GM12878 (cell line): ENCODE results near the gene SLC25A43. TPM values are rescaled to one million over a fixed set of nuclear protein-coding genes. Genes with fewer than 3 reads are reported as not detected.
A peak's percentile ranks its signal among the peaks of the same experiment; 100 is the strongest.

ENCODE experiments used
- ATAC-seq: fragments of 200-7000 bp; cut with Tn5 transposase; 3 replicates; pipeline ENCODE4 v1.9.1; 2020; ENCODE audit warnings: mild to moderate bottlenecking, moderate library complexity
- BruUV-seq: library from RNA; stranded (reverse); fragments of 400-500 nt; replicated peaks from 2 replicates; lab custom pipeline; 2021; lab: Mats Ljungman, UMichigan
- CTCF ChIA-PET: fragments of 300-600 bp; sonication (Branson Sonifier 250); formaldehyde crosslinking; extraction: SDS; loops from one replicate; lab custom pipeline; 2021; ENCODE audit warnings: inconsistent platforms; lab: Yijun Ruan, JAX
- POLR2A ChIA-PET: fragments of 350-600 bp; formaldehyde crosslinking; extraction: SDS; loops from one replicate; lab custom pipeline; 2021; ENCODE audit warnings: inconsistent platforms; lab: Charles Lee
- RAD21 ChIA-PET: fragments of 300-600 bp; sonication (Branson Sonifier 250); formaldehyde crosslinking; loops from one replicate; lab custom pipeline; 2023; ENCODE audit warnings: antibody characterized with exemption; ENCODE audit not compliant: unreplicated experiment; lab: Charles Lee
- SMC1A ChIA-PET: fragments of 300-600 bp; sonication (Branson Sonifier 250); formaldehyde crosslinking; loops from one replicate; lab custom pipeline; 2023; ENCODE audit not compliant: unreplicated experiment, uncharacterized antibody; lab: Charles Lee
- DNase-seq: peaks from one replicate; pipeline ENCODE4 v3.0.0-alpha.2; 2011; ENCODE audit warnings: low read depth, low spot score
- FAIRE-seq: peaks from 3 replicates; lab custom pipeline; 2011; peaks lifted over from hg19 to GRCh38; lab: Jason Lieb, UNC
- H2AFZ ChIP-seq: 2 replicates; pipeline ENCODE4 v1.6.0; 2011; ENCODE audit warnings: low read depth, low read length, control low read depth; ENCODE audit not compliant: control insufficient read depth
- H3K27ac ChIP-seq: 2 replicates; pipeline ENCODE4 v1.5.1; 2011; ENCODE audit warnings: control low read depth; ENCODE audit not compliant: control insufficient read depth, insufficient read depth
- H3K27me3 ChIP-seq, 2 experiments: replicated peaks in 1 of 2; 2 replicates each; pipeline versions ENCODE4 v1.6.0 to v1.6.1; 2011; ENCODE audit warnings: low read length in 1 of 2; ENCODE audit not compliant: control insufficient read depth in 2 of 2, insufficient read depth in 2 of 2
- H3K36me3 ChIP-seq, 2 experiments: 2 replicates each; pipeline ENCODE4 v1.5.1; 2011; ENCODE audit warnings: low read length in 1 of 2; ENCODE audit not compliant: control insufficient read depth in 2 of 2, insufficient read depth in 2 of 2
- H3K4me1 ChIP-seq: 2 replicates; pipeline ENCODE4 v1.6.1; 2011; ENCODE audit warnings: mild to moderate bottlenecking, low read length, moderate library complexity, mixed read lengths; ENCODE audit not compliant: control insufficient read depth, insufficient read depth
- H3K4me2 ChIP-seq: 2 replicates; pipeline ENCODE4 v1.6.0; 2011; ENCODE audit warnings: control low read depth; ENCODE audit not compliant: control insufficient read depth, insufficient read depth
- H3K4me3 ChIP-seq: fragments of 200-600 bp; sonication (generic); 2 replicates; pipeline ENCODE4 v1.5.1; 2016
- H3K79me2 ChIP-seq: 2 replicates; pipeline ENCODE4 v1.6.0; 2011; ENCODE audit warnings: low read length; ENCODE audit not compliant: control insufficient read depth, insufficient read depth
- H3K9ac ChIP-seq: 2 replicates; pipeline ENCODE4 v1.8.0; 2011; ENCODE audit warnings: low read length, control low read depth, mixed read lengths; ENCODE audit not compliant: control insufficient read depth, insufficient read depth
- H3K9me3 ChIP-seq: replicated peaks from 3 replicates; pipeline ENCODE4 v1.5.1; 2011; ENCODE audit warnings: mild to moderate bottlenecking, low read length; ENCODE audit not compliant: control insufficient read depth, insufficient read depth
- H4K20me1 ChIP-seq: 2 replicates; pipeline ENCODE4 v1.6.0; 2011; ENCODE audit not compliant: control insufficient read depth, insufficient read depth
- CEBPZ ChIP-seq: fragments of 150-350 bp; IDR thresholded peaks from 2 replicates; pipeline ENCODE4 v1.6.1; 2016; ENCODE audit warnings: low read depth, low read length
- CREB1 ChIP-seq: IDR thresholded peaks from 2 replicates; pipeline ENCODE4 v1.6.1; 2012; ENCODE audit warnings: low read depth, mild to moderate bottlenecking, inconsistent platforms
- CTCF ChIP-seq, 3 experiments: IDR thresholded peaks in 2 of 3; conservative IDR thresholded peaks in 1 of 3; 2 replicates each; pipeline ENCODE4 v1.5.1; 2011; ENCODE audit warnings: low read depth in 3 of 3, low read length in 3 of 3, mild to moderate bottlenecking in 3 of 3, control low read depth in 2 of 3, moderate library complexity in 2 of 3, inconsistent platforms in 1 of 3, mixed read lengths in 1 of 3; ENCODE audit not compliant: control insufficient read depth in 2 of 3, insufficient read depth in 1 of 3; ENCODE audit errors: extremely low read depth in 1 of 3
- EED ChIP-seq: sonication (generic); IDR thresholded peaks from 2 replicates; pipeline ENCODE4 v1.6.1; 2016; ENCODE audit warnings: antibody characterized with exemption, low read depth
- EGR1 ChIP-seq, 2 experiments: IDR thresholded peaks; 1 replicate in 1 of 2; 2 replicates in 1 of 2; pipeline ENCODE4 v1.6.1; 2011 to 2012; ENCODE audit warnings: low read depth in 2 of 2, low read length in 2 of 2, borderline replicate concordance in 1 of 2, mild to moderate bottlenecking in 1 of 2, moderate library complexity in 1 of 2
- HDAC2 ChIP-seq: fragments of 200-600 bp; sonication (generic); IDR thresholded peaks from 2 replicates; pipeline ENCODE4 v1.6.1; 2017
- IRF5 ChIP-seq: fragments of 450-650 bp; IDR thresholded peaks from 2 replicates; pipeline ENCODE4 v1.6.1; 2017; ENCODE audit warnings: borderline replicate concordance
- LARP7 ChIP-seq: fragments of 450-650 bp; IDR thresholded peaks from 2 replicates; pipeline ENCODE4 v1.6.1; 2017; ENCODE audit warnings: mild to moderate bottlenecking
- MEF2A ChIP-seq: IDR thresholded peaks from 2 replicates; pipeline ENCODE4 v1.6.1; 2011; ENCODE audit warnings: low read depth, mild to moderate bottlenecking, low read length, moderate library complexity; ENCODE audit not compliant: insufficient read depth
- NR2C2 ChIP-seq: IDR thresholded peaks from 2 replicates; pipeline ENCODE4 v1.6.1; 2011; ENCODE audit warnings: borderline replicate concordance, low read depth; ENCODE audit not compliant: control insufficient read depth, insufficient read length
- RAD21 ChIP-seq: IDR thresholded peaks from 2 replicates; pipeline ENCODE4 v1.6.1; 2011; ENCODE audit warnings: mild to moderate bottlenecking, low read depth, low read length, moderate library complexity; ENCODE audit not compliant: insufficient read depth
- SIX5 ChIP-seq: IDR thresholded peaks from 2 replicates; pipeline ENCODE4 v1.6.1; 2011; ENCODE audit warnings: mild to moderate bottlenecking, low read depth, low read length, moderate library complexity; ENCODE audit not compliant: severe bottlenecking
- SMC3 ChIP-seq: IDR thresholded peaks from 2 replicates; pipeline ENCODE4 v1.6.1; 2011; ENCODE audit warnings: low read length, improper control_type of control experiment, borderline replicate concordance
- SREBF2 ChIP-seq: IDR thresholded peaks from 2 replicates; pipeline ENCODE4 v1.6.1; 2012; ENCODE audit warnings: mild to moderate bottlenecking, low read length
- SUZ12 ChIP-seq: fragments of 200-600 bp; sonication (generic); IDR thresholded peaks from one replicate; pipeline ENCODE4 v1.6.1; 2018; ENCODE audit warnings: antibody characterized with exemption, mild to moderate bottlenecking; ENCODE audit not compliant: unreplicated experiment
- TAF1 ChIP-seq: IDR thresholded peaks from 2 replicates; pipeline ENCODE4 v1.6.1; 2011; ENCODE audit warnings: mild to moderate bottlenecking, low read depth, low read length, borderline replicate concordance
- TCF12 ChIP-seq: IDR thresholded peaks from 2 replicates; pipeline ENCODE4 v1.6.1; 2011; ENCODE audit warnings: low read depth, mild to moderate bottlenecking, low read length
- TCF3 ChIP-seq: IDR thresholded peaks from 2 replicates; pipeline ENCODE4 v1.6.1; 2012; ENCODE audit warnings: low read depth, mild to moderate bottlenecking, low read length, borderline replicate concordance; ENCODE audit not compliant: insufficient read depth
- YY1 ChIP-seq: IDR thresholded peaks from 2 replicates; pipeline ENCODE4 v1.6.1; 2011; ENCODE audit warnings: low read depth, mild to moderate bottlenecking, low read length
- ZNF24 ChIP-seq: fragments of 450-650 bp; IDR thresholded peaks from 2 replicates; pipeline ENCODE4 v1.6.1; 2017; ENCODE audit warnings: antibody characterized with exemption, mild to moderate bottlenecking
- WGBS: methylation state at CpG from one replicate; pipeline ENCODE4 v1.1.6; 2016; ENCODE audit warnings: low lambda C conversion rate; ENCODE audit not compliant: insufficient replicate concordance, insufficient coverage; ENCODE audit errors: missing lambda C conversion rate; 5-methylcytosine and 5-hydroxymethylcytosine counted together
- in situ Hi-C: fragments of 300-500 bp; cut with MboI; formaldehyde crosslinking; loops from 9 replicates; pipeline ENCODE4 v1.14.3; 2018; ENCODE audit warnings: mixed read lengths
- intact Hi-C: fragments of 100-400 bp; cut with micrococcal nuclease; formaldehyde crosslinking; loops from one replicate; pipeline ENCODE4 v1.14.2; 2022; ENCODE audit not compliant: unreplicated experiment
- polyA plus RNA-seq, 11 experiments: library from polyadenylated mRNA; depleted of rRNA in 4 of 11; unstranded in 6 of 11; stranded (reverse) in 5 of 11; fragments of >200 nt; fragmentation: Nextera tagmentation in 4 of 11; fragmentation: Illumina TruSeq in 1 of 11; extraction: Ambion mirVana in 4 of 11; extraction: Trizol in 1 of 11; gene quantifications; 1 replicate in 1 of 11; 2 replicates in 10 of 11; pipeline versions ENCODE4 v1.2.1 to v1.2.3, GENCODE V29; 2011 to 2016; ENCODE audit warnings: inconsistent platforms in 2 of 11, missing spikeins in 2 of 11, low read depth in 1 of 11
- total RNA-seq, 4 experiments: library from RNA; depleted of rRNA in 3 of 4; stranded (reverse); fragments of >200 nt in 3 of 4; fragmentation: Illumina TruSeq in 1 of 4; extraction: Trizol in 1 of 4; gene quantifications; 2 replicates each; pipeline versions ENCODE4 v1.2.1 to v1.2.3, GENCODE V29; 2013 to 2021

The SLC25A43 gene
- total and polyA plus RNA-seq, 10 of the 15 experiments (the other 5 are each of a cell fraction or from before 2014, with no cell fraction given) = 2.5 to 13.5 (median 6.8) TPM

- Histone ChIP-seq H3K9ac (no peak overlapping the region), H3K9me3 (no peaks in the 10 kb centered on the region), H3K4me1 (no peaks in the 10 kb centered on the region), H3K36me3 (no peaks in the 10 kb centered on the region), H3K79me2 (no peaks in the 10 kb centered on the region), H3K4me3 (no peak overlapping the region), H4K20me1 (no peaks in the 10 kb centered on the region), H3K4me2 (no peak overlapping the region), H2AFZ (no peak overlapping the region), H3K27ac (no peak overlapping the region), H3K27me3 (no peaks in the 10 kb centered on the region)
- ATAC-seq (peak; percentile 81), FAIRE-seq (no peak), DNase-seq (no peak)
- intact Hi-C loops = loop anchor here (1.0 kb wide), 1 partner anchor 121 kb away; no protein-coding TSS in a partner anchor
- in situ Hi-C loops = no loop called here
- ChIA-PET SMC1A (no interaction called here), RAD21 (no interaction called here), POLR2A (interaction anchor here (1.3 kb wide), 1 partner anchor 9 kb away, joined by 3 read pairs; no protein-coding TSS in a partner anchor), CTCF (interaction anchor here (0.6 to 1.5 kb wide), 2 partner anchors 97 to 120 kb away, joined by 3 to 4 read pairs; no protein-coding TSS in a partner anchor)
- WGBS = 47% methylated on average over 8 of the region's 8 CpGs
- BruUV-seq = no TSS peak
- TF ChIP-seq LARP7 (no peak), EGR1 (IDR thresholded peaks at IDR 0.05; ENCODE audit: borderline replicate concordance in 1 of 2, low read depth in 2 of 2, low read length in 2 of 2) (no peak), CEBPZ (no peak), SREBF2 (no peak), MEF2A (no peak), SUZ12 (no peak), SIX5 (no peak), EED (no peak), HDAC2 (no peak), CTCF (IDR thresholded peaks at IDR 0.05 in 2 of 3, conservative IDR thresholded peaks at IDR 0.05 in 1 of 3; ENCODE audit: control insufficient read depth in 2 of 3, extremely low read depth in 1 of 3, insufficient read depth in 1 of 3, low read depth in 3 of 3, low read length in 3 of 3) (peak; percentile 29 to 37 (median 35); a peak in 3 of 6 replicates), YY1 (no peak), TCF12 (no peak), SMC3 (peak; percentile 18; the same call in 1 of the 2 replicates), IRF5 (no peak), NR2C2 (no peak), RAD21 (peak; percentile 30), TCF3 (no peak), ZNF24 (no peak), CREB1 (no peak), TAF1 (no peak)
Measured at GRCh38 chrX:119391279-119391678, 7.9 kb upstream of the SLC25A43 start.
